Hematopoietic multipotent progenitor cell (in vitro differentiated cells): ENCODE measurements around the gene ZKSCAN7. TPM values are rescaled to one million over a fixed set of nuclear protein-coding genes. Genes with fewer than 3 reads are reported as not detected.
"Not testable (repeated sequence)": the region's sequence is repeated elsewhere in the genome, so short reads cannot be mapped to it uniquely, and the experiment has no call there.

ENCODE experiments used
- DNase-seq, 3 donors: peaks; one replicate each; pipeline ENCODE4 v3.0.0-alpha.2; 2011 to 2015; ENCODE audit warnings: low read depth in 2 of 3, low spot score in 2 of 3
- total RNA-seq: library from RNA; depleted of rRNA; stranded (reverse); fragments of >200 nt; gene quantifications from one replicate; pipeline ENCODE4 v1.2.3, GENCODE V29; 2012

The ZKSCAN7 gene
- 15.6 TPM for total RNA-seq

DNA sequence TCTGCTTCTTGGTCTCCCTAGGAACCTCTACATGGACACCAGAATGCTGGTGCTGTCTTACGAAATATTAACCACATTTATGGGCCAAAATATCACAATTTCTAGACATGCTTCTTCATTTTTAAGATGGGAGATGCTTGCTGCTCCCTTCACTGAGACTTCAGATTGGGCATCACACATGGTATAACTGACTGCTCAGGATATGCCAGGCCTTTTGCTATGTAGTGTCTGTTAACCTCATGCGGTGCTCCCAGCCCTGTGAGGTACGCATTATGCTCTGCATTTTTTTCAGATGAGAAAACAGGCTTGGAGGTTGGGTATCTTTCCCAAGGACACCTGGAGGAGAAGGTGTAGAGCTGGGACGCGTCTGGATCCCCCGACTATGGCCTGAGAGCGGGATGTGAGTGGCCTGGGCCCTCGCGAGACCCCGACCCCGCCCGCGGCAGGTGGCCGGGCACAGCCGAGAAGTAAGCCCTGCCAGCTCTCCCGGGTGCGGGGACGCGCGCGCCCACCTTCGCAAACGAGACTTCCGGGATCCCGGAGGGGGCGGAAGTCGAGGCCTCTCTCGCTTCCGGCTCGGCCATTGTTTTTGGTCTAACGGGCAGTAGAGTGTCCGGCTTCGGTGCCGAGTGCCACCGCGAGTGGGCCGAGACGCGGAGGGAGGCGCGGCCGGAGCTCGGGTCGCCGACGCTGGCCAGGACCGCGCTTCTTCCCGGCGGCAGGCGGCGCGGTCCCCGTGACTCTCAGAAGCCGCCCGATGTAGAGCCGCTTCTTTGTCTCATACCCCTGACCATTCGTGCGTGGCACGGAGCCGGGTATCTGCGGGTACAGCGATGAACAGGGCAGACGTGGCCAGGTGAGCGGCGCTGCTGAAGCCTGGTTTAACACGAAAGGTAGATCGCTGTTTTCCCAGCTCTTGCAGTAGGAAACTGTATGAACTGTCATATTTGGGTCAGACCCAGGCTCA, at the start of gene ZKSCAN7:
Gene ZKSCAN7, plus strand, starts transcription at position 568 of the 967 bp plus-strand sequence. CDS start 1,855 bp downstream, outside the sequence.
- DNase-seq = peak; percentile 9 to 68 (median 46)

- no peak for DNase-seq
These were observed 48.4 kb upstream of the ZKSCAN7 start for GRCh38 chr3:44506556-44506955.

DNA sequence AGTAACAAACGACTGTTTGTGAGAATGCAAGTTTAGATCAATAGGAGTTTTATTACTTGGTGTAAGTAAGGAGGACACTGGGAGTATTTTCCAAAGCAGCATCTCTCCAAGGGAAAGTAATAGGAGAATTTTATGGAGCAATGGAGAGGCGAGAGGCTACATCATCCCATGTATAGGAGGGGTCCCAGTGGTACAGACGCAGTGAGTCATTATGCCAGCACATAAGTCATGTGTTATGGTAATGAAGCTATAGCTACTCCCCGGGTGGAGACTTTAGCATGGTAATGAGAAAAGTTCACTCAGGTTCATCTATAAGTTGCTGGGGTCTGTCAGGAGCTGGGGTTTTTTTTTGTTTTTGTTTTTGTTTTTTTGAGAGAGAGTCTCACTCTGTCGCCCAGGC, 48.0 kb upstream of the ZKSCAN7 start:
- DNase-seq = no peak

GRCh38 chr3:44509393-44509921, 45.5 kb upstream of the ZKSCAN7 start:
- peak in 2 of 3 donors; percentile 19 to 46 for DNase-seq

DNA sequence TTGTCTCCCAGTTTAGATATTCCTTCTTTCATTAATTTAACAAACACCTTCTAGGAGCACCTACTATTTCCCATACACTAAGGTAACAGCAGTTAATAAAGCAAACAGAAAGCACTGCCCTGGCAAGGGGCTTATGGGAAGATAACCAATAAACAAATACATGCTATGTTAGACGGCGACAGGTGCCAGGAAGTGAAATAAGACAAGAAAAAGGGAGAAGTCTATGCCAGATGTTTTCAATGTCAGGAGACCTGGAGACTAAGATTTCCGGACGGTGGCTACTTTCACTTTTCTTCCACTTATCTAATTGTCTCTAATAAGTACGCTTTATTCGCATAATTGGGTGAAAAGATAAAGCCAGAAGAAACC, 45.0 kb upstream of the ZKSCAN7 start:
- peak in 2 of 3 donors; percentile 58 to 82 for DNase-seq

- no peak for DNase-seq
These were observed 43.8 kb upstream of the ZKSCAN7 start for GRCh38 chr3:44511238-44511566.

DNA sequence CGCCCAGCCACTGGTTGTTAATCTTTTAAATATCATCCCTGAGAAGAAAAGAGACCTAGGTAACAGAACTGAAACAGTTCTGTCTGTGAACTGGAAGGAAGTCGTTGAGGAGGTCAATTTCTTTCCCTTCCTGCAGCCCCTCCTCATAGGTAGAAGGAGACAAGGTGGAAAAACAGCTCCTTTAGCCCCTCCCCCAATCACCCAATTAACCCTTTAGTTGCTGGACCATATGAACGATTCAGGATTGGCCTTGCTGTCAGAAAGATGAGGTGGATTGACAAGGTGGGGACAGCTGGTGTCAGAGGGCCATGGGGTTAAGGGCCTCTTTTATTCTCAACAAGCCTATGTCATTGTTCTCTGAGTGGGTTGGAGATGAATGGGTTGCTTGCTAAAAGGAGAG, 41.5 kb upstream of the ZKSCAN7 start:
- DNase-seq = no peak

- peak in 2 of 3 donors; percentile 33 to 79 for DNase-seq
These were observed 38.8 kb upstream of the ZKSCAN7 start for GRCh38 chr3:44516230-44516629.

DNA sequence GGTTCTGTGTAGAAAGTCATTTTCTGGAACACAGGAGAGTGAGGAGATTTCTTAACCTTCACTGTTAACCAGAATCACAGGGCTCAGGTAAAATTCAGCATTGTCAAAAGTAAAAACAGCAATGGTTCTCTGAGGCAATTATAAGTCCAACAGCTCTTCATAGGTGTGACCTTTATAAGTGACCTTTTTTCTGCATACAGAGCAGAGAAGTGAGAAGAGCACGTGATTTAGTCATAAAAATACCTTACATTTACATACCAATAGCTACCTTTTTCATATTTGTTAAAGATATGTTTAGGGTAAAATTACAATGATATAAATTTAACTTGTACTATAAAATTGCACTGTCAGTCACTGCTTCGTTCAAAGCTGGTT, 36.2 kb upstream of the ZKSCAN7 start:
- no peak for DNase-seq

DNA sequence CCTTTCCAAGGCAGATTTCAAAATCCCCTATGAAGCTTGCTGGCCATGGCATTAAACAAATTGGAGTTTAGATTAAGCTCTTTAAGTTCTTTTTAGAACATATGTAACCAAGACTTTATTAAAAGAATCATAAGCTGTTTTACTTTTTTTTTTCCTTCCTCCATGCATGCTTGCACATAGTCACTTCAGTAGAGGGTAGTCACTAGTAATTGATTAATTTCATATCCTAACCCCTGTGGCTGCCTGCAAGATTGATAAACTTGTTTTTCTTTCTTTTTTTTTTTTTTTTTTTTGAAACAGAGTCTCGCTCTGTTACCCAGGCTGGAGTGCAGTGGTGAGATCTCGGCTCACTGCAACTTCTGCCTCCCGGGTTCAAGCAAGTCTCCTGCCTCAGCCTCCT, 33.3 kb upstream of the ZKSCAN7 start:
- DNase-seq = no peak

DNA sequence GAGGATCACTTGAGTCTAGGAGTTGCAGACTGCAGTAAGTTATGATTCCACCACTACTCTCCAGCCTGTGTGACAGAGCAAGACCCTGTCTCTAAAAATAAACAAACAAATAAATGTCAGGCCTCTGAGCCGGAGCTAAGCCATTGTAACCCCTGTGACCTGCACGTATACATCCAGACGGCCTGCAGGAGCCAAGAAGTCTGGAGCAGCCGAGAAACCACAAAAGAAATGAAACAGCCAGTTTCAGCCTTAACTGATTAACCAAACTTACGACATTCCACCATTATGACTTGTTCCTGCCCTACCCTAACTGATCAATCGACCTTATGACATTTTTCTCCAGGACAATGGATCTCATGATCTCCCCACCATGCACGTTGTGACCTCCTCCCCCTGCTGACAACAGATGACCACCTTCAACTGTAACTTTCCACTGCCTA, 32.5 kb upstream of the ZKSCAN7 start:
- no peak for DNase-seq

DNA sequence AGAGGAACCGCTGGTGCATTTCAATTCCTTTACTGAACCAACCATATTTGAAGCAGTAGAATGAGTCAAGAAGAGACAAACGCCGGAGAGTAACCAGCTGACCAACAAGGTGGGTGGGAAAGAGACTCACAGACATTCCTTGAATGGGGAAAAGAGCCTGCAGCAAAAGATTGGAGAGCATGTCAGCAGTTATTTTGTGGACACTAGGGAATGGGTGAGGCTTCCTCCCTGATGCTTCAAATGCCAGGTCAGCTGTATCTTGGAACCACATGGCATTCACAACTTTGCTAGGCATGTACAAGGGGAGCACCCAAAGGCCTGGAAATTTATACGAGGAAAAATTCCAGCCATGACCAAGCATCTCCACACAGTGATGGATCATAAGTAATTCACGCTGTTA, 29.9 kb upstream of the ZKSCAN7 start:
- DNase-seq = no peak

DNA sequence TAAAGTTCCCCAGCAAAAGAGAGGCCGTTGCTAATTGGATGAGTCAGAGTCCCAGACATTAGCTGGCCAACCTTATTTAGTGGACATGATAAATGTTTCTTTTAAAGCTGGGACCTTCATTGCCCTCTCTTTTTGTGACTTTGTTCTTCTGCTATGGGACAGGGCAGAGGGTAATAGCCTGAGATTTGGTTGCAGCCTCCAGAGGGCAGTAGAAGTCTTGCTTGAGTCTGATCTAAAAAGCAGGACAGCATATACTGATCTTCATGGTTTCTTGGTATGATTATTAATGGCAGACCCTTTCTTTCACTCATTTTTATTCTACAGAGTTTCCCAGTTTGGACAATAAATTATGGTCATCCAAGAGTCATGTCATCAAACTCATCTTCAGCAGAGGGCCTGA, 25.1 kb upstream of the ZKSCAN7 start:
- DNase-seq = peak in 2 of 3 donors; percentile 23 to 44

- DNase-seq = no peak
These were observed 24.1 kb upstream of the ZKSCAN7 start for GRCh38 chr3:44530911-44531310.

- not testable (repeated sequence) for DNase-seq
These were observed 20.3 kb upstream of the ZKSCAN7 start for GRCh38 chr3:44534659-44535058.

DNA sequence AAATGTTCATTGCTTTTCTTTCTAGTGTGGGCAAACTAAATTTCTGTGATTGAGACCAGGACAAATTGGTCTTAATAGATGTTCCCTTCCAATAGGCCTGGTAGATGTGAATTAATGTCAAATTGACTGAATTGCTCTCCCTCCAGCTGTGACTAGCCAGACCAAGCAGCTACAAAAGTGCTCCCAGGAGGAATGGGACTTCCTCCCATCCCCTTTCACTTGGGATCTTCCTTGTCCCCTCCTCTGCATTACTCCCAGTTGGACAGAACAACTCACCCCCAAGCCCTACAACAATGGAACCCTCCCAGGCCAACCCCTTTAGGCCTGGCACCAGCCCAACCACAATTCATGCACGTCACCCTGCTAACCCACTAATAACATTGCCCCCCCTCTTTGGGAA, 19.6 kb upstream of the ZKSCAN7 start:
- no peak for DNase-seq

GRCh38 chr3:44544811-44545210, 10.2 kb upstream of the ZKSCAN7 start:
- not testable (repeated sequence) for DNase-seq

DNA sequence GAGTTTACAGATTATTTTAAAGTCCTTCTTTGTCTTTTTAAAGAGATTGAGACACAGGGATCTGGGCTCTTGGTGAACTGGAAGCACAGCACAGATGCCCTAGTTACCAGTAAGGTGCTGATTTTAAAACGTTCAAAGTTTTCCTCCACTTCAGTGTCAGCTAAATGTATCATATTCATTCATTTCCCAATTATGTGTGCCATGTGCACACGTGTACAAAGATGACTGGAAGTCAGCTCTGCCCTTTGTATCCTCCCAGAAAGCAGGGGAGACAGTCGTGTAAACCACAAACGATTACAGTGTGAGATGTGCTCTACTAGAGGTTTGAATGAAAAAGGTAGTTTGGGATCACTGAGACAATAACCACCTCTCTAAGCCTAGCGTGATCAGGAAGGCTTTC, 730 bp downstream of the ZKSCAN7 start:
- peak in 1 of 3 donors; percentile 4 for DNase-seq

- no peak for DNase-seq
These were observed 2.1 kb downstream of the ZKSCAN7 start for GRCh38 chr3:44557074-44557473.

DNA sequence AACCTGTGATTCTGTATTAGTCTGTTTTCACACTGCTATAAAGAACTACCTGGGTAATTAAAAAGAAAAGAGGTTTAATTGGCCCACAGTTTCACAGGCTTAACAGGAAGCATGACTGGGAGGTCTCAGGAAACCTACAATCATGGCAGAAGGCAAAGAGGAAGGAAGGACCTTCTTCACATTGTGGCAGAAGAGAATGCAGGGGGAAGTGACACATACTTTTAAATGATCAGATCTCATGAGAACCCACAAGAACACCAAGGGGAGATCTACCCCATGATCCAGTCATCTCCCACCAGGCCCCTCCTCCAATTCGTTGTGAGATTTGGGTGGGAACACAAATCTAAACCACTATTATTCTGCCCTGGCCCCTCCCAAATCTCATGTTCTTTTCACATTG, 6.1 kb downstream of the ZKSCAN7 start:
- no peak for DNase-seq

GRCh38 chr3:44562147-44562546, 7.2 kb downstream of the ZKSCAN7 start:
- no peak for DNase-seq

DNA sequence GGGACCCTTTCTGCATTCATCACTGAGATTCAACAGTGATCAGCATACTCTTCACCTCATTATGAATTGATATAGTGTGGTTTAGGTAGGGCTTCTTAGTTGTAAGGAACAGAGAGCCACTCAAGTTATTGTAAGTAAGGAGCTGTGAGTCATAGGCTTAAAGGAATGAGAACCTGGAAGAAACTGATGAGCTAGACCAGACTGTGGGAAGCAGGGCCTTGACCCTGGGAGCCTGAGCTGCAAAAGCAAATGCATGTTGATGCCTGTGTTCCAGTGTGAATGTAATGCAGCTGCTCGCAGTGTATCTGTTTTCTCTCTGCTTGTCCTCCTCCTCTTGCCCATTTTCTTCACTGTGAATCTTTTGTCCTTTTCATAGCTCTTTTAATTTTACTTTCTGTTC, 13.6 kb downstream of the ZKSCAN7 start:
- no peak for DNase-seq
